GM12872 (cell line): ENCODE results near the gene AWAT1.

ENCODE experiments used
- TF ChIP-seq, protein P1 (sequence below): IDR thresholded peaks from 3 replicates; pipeline ENCODE4 v1.5.1; 2011; ENCODE audit warnings: low read depth, mild to moderate bottlenecking, low read length, moderate library complexity; ENCODE audit not compliant: insufficient read depth

The AWAT1 gene

DNA sequence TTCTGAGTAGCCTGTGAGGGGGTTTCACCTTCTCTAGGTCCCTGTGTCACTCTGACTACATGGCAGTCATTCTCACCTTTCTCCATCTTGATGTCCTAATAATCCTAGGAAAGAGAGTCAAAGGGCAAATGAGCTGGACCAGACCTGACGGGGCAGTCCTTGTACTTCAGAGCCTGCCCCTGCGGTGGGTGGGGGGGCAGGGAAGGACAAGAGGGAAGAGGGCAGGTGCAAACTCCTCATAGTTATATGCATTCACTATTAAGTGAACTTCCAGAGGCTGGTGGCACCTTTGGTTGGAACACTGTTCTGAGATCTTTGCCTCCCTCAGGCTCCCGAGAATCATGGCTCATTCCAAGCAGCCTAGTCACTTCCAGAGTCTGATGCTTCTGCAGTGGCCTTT lies at the start of gene AWAT1:
Gene AWAT1 (plus strand): TSS at position 301 of the 400 bp plus-strand sequence. CDS start 41 bp downstream, at position 342.
- TF ChIP-seq, protein P1, sequence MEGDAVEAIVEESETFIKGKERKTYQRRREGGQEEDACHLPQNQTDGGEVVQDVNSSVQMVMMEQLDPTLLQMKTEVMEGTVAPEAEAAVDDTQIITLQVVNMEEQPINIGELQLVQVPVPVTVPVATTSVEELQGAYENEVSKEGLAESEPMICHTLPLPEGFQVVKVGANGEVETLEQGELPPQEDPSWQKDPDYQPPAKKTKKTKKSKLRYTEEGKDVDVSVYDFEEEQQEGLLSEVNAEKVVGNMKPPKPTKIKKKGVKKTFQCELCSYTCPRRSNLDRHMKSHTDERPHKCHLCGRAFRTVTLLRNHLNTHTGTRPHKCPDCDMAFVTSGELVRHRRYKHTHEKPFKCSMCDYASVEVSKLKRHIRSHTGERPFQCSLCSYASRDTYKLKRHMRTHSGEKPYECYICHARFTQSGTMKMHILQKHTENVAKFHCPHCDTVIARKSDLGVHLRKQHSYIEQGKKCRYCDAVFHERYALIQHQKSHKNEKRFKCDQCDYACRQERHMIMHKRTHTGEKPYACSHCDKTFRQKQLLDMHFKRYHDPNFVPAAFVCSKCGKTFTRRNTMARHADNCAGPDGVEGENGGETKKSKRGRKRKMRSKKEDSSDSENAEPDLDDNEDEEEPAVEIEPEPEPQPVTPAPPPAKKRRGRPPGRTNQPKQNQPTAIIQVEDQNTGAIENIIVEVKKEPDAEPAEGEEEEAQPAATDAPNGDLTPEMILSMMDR: no peak

DNA sequence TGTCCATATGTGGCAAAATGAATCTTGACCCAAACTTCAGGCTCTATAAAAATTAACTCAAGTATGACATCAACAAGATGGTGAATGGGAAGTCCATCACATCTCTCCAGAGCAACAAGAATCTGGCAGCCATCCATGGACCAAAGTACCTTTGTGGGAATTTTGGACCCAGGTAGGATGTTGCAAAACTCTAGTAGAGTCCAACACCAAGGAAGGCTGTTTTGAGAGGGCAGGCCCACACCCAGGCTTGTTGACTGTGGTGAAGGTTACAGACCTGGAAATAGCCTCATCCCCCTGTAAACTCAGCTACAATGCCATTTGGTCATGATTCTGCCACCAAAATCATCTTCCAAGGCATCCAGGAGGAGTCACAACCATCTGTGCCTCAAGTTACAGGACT lies 44.2 kb upstream of the AWAT1 start:
- TF ChIP-seq, protein P1: no peak

DNA sequence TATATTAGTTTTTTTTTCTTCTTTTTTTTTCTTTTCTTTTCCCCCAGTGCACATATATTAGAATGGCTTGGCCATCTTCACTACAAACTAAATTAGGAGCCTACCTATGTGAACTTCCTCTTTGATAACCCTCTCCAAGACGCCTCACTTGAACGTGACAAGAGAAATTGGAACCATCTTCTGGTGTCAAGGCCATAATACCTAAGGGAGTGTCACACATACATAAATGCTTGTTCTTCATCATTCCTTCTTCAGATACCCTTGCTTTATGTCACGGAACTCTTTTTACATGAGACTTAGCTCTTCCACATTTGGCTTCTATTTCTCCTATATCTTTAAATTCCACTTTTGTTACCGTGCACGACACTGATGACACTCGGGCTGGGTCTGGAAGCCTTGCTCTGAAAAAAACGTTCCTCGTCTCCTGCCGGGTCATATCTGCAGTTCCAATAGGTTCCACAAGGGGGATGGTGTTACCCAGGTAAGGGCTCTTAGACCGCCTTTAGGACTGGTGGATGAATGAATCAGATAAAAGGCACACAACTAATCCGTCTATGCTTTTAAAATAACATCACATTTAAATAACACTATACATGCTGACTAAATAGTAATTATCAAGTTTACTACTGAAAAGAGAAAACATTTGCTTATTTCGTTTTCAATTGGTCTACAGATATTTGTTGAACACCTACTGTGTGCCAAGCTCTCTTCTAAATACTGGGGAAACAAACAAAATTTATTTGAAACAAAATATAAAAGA lies 37.3 kb upstream of the AWAT1 start:
- TF ChIP-seq, protein P1: peak; percentile 62

DNA sequence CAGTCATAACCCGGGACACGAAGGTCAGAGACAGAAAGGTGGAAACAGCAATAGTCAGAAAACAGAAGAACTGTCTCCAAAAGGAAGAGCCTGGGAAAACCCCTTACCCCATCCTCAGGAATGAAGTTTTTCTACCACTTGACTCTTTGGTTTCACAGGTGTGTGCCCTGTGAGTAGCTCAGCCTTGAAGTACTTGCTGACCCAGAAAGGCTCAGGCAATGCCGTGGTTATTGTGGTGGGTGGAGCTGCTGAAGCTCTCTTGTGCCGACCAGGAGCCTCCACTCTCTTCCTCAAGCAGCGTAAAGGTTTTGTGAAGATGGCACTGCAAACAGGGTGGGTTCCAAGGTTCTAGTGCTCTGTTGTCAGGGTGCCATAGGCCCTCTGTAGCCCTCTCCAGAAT lies 32.7 kb upstream of the AWAT1 start:
- TF ChIP-seq, protein P1: no peak

DNA sequence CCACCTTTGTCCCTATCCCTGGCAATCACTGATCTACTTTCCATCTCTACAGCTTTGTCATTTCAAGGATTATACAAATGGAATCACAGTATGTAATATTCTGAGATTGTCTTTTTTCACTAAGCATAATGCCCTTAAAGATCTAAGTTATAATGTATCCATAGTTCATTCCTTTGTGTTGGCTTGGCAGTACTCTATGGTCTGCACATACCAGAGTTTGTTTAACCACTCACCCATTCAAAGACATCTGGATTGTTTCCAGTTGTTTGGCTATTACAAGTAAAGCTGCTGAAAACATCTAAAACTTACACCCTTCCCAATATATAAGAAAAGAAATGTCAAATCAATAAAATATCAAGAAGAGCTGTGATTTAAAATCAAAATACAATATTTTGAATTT lies 26.0 kb upstream of the AWAT1 start:
- TF ChIP-seq, protein P1: no peak

DNA sequence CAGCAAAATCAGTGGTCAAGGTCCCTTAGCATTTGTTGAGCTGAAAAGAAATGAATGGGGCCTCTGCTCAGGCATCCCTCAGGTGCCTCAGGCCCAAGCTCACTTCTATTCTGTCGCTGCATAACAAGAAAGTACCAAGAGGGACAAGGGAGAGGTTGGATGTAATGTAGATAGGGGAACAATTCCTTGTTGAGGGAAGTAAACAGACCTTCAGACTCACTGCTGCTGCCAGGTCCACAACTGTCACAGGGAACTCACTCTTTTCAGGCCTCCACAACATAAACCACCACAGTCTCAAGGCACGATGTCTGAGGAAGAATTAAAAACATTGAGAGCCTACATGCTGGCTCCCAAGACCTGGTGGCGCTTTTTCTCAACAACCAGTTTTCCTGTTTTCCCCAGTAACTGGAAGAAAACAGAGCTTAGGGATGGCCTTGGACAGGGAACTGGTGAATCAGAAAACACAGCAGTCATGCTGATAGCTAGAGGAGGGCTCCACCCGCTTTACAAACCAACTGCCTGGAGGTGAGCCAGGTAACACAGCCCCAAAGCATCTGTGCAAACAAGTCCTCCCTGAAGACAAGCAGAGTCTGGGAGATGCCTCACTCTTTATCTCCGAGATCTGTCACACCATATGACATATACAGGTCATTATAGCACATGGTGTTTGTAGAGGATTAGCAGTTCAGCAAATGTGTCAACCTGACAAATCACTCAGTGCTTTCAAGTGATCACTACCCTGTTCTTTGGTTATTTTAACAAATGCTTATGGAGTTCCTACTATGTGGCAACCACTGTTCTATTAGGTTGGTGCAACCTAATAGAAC lies 14.3 kb upstream of the AWAT1 start:
- TF ChIP-seq, protein P1: no peak

DNA sequence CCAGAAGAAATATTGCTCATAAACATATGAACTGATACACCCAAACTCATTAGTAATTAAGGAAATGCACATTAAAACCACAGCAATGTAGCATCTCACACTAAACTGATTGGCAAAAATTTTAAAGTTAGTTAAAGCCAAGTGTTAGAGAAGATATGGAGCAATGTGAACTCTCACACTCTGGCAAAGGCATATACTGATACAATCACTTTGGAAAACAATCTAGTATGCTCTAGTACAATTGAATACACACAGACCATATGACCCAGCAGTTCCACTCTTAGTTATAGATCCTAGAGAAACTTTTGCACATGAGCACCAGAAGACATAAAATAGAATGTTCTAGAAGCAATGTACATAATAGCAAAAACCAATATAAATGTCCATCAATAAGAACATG lies 8.4 kb upstream of the AWAT1 start:
- TF ChIP-seq, protein P1: no peak
